GM12878 (cell line): ENCODE measurements around the gene PRRX2. TPM values are rescaled to one million over a fixed set of nuclear protein-coding genes. Genes with fewer than 3 reads are reported as not detected.
A peak's percentile ranks its signal among the peaks of the same experiment; 100 is the strongest.

Experiments
- ATAC-seq: fragments of 200-7000 bp; cut with Tn5 transposase; 3 replicates; pipeline ENCODE4 v1.9.1; 2020; ENCODE audit warnings: mild to moderate bottlenecking, moderate library complexity
- BruUV-seq: library from RNA; stranded (reverse); fragments of 400-500 nt; replicated peaks from 2 replicates; lab custom pipeline; 2021; lab: Mats Ljungman, UMichigan
- CTCF ChIA-PET: fragments of 300-600 bp; sonication (Branson Sonifier 250); formaldehyde crosslinking; extraction: SDS; loops from one replicate; lab custom pipeline; 2021; ENCODE audit warnings: inconsistent platforms; lab: Yijun Ruan, JAX
- POLR2A ChIA-PET: fragments of 350-600 bp; formaldehyde crosslinking; extraction: SDS; loops from one replicate; lab custom pipeline; 2021; ENCODE audit warnings: inconsistent platforms; lab: Charles Lee
- RAD21 ChIA-PET: fragments of 300-600 bp; sonication (Branson Sonifier 250); formaldehyde crosslinking; loops from one replicate; lab custom pipeline; 2023; ENCODE audit warnings: antibody characterized with exemption; ENCODE audit not compliant: unreplicated experiment; lab: Charles Lee
- SMC1A ChIA-PET: fragments of 300-600 bp; sonication (Branson Sonifier 250); formaldehyde crosslinking; loops from one replicate; lab custom pipeline; 2023; ENCODE audit not compliant: unreplicated experiment, uncharacterized antibody; lab: Charles Lee
- DNase-seq: peaks from one replicate; pipeline ENCODE4 v3.0.0-alpha.2; 2011; ENCODE audit warnings: low read depth, low spot score
- FAIRE-seq: peaks from 3 replicates; lab custom pipeline; 2011; peaks lifted over from hg19 to GRCh38; lab: Jason Lieb, UNC
- H2AFZ ChIP-seq: 2 replicates; pipeline ENCODE4 v1.6.0; 2011; ENCODE audit warnings: low read depth, low read length, control low read depth; ENCODE audit not compliant: control insufficient read depth
- H3K27ac ChIP-seq: 2 replicates; pipeline ENCODE4 v1.5.1; 2011; ENCODE audit warnings: control low read depth; ENCODE audit not compliant: control insufficient read depth, insufficient read depth
- H3K27me3 ChIP-seq, 2 experiments: replicated peaks in 1 of 2; 2 replicates each; pipeline versions ENCODE4 v1.6.0 to v1.6.1; 2011; ENCODE audit warnings: low read length in 1 of 2; ENCODE audit not compliant: control insufficient read depth in 2 of 2, insufficient read depth in 2 of 2
- H3K36me3 ChIP-seq, 2 experiments: 2 replicates each; pipeline ENCODE4 v1.5.1; 2011; ENCODE audit warnings: low read length in 1 of 2; ENCODE audit not compliant: control insufficient read depth in 2 of 2, insufficient read depth in 2 of 2
- H3K4me1 ChIP-seq: 2 replicates; pipeline ENCODE4 v1.6.1; 2011; ENCODE audit warnings: mild to moderate bottlenecking, low read length, moderate library complexity, mixed read lengths; ENCODE audit not compliant: control insufficient read depth, insufficient read depth
- H3K4me2 ChIP-seq: 2 replicates; pipeline ENCODE4 v1.6.0; 2011; ENCODE audit warnings: control low read depth; ENCODE audit not compliant: control insufficient read depth, insufficient read depth
- H3K4me3 ChIP-seq: fragments of 200-600 bp; sonication (generic); 2 replicates; pipeline ENCODE4 v1.5.1; 2016
- H3K79me2 ChIP-seq: 2 replicates; pipeline ENCODE4 v1.6.0; 2011; ENCODE audit warnings: low read length; ENCODE audit not compliant: control insufficient read depth, insufficient read depth
- H3K9ac ChIP-seq: 2 replicates; pipeline ENCODE4 v1.8.0; 2011; ENCODE audit warnings: low read length, control low read depth, mixed read lengths; ENCODE audit not compliant: control insufficient read depth, insufficient read depth
- H3K9me3 ChIP-seq: replicated peaks from 3 replicates; pipeline ENCODE4 v1.5.1; 2011; ENCODE audit warnings: mild to moderate bottlenecking, low read length; ENCODE audit not compliant: control insufficient read depth, insufficient read depth
- H4K20me1 ChIP-seq: 2 replicates; pipeline ENCODE4 v1.6.0; 2011; ENCODE audit not compliant: control insufficient read depth, insufficient read depth
- PML ChIP-seq: IDR thresholded peaks from 2 replicates; pipeline ENCODE4 v1.6.1; 2012; ENCODE audit warnings: low read length, inconsistent platforms
- SRF ChIP-seq, 2 experiments: IDR thresholded peaks; 2 replicates each; pipeline ENCODE4 v1.6.1; 2011; ENCODE audit warnings: low read depth in 2 of 2, low read length in 2 of 2, mild to moderate bottlenecking in 1 of 2, moderate library complexity in 1 of 2
- STAT1 ChIP-seq: fragments of 450-650 bp; conservative IDR thresholded peaks from 2 replicates; pipeline ENCODE4 v1.6.1; 2014; ENCODE audit warnings: antibody characterized with exemption, mild to moderate bottlenecking
- WGBS: methylation state at CpG from one replicate; pipeline ENCODE4 v1.1.6; 2016; ENCODE audit warnings: low lambda C conversion rate; ENCODE audit not compliant: insufficient replicate concordance, insufficient coverage; ENCODE audit errors: missing lambda C conversion rate; 5-methylcytosine and 5-hydroxymethylcytosine counted together
- in situ Hi-C: fragments of 300-500 bp; cut with MboI; formaldehyde crosslinking; loops from 9 replicates; pipeline ENCODE4 v1.14.3; 2018; ENCODE audit warnings: mixed read lengths
- intact Hi-C: fragments of 100-400 bp; cut with micrococcal nuclease; formaldehyde crosslinking; loops from one replicate; pipeline ENCODE4 v1.14.2; 2022; ENCODE audit not compliant: unreplicated experiment
- polyA plus RNA-seq, 11 experiments: library from polyadenylated mRNA; depleted of rRNA in 4 of 11; unstranded in 6 of 11; stranded (reverse) in 5 of 11; fragments of >200 nt; fragmentation: Nextera tagmentation in 4 of 11; fragmentation: Illumina TruSeq in 1 of 11; extraction: Ambion mirVana in 4 of 11; extraction: Trizol in 1 of 11; gene quantifications; 1 replicate in 1 of 11; 2 replicates in 10 of 11; pipeline versions ENCODE4 v1.2.1 to v1.2.3, GENCODE V29; 2011 to 2016; ENCODE audit warnings: inconsistent platforms in 2 of 11, missing spikeins in 2 of 11, low read depth in 1 of 11
- total RNA-seq, 4 experiments: library from RNA; depleted of rRNA in 3 of 4; stranded (reverse); fragments of >200 nt in 3 of 4; fragmentation: Illumina TruSeq in 1 of 4; extraction: Trizol in 1 of 4; gene quantifications; 2 replicates each; pipeline versions ENCODE4 v1.2.1 to v1.2.3, GENCODE V29; 2013 to 2021
- TF ChIP-seq, protein P1 (sequence below), 3 experiments: IDR thresholded peaks in 2 of 3; conservative IDR thresholded peaks in 1 of 3; 2 replicates each; pipeline ENCODE4 v1.5.1; 2011; ENCODE audit warnings: low read depth in 3 of 3, low read length in 3 of 3, mild to moderate bottlenecking in 3 of 3, control low read depth in 2 of 3, moderate library complexity in 2 of 3, inconsistent platforms in 1 of 3, mixed read lengths in 1 of 3; ENCODE audit not compliant: control insufficient read depth in 2 of 3, insufficient read depth in 1 of 3; ENCODE audit errors: extremely low read depth in 1 of 3
- TF ChIP-seq, protein P2 (sequence below): fragments of 450-650 bp; IDR thresholded peaks from 2 replicates; pipeline ENCODE4 v1.6.1; 2017; ENCODE audit warnings: mild to moderate bottlenecking, moderate library complexity

PRRX2 gene
- total and polyA plus RNA-seq, 10 of the 15 experiments (the other 5 are each of a cell fraction or from before 2014, with no cell fraction given): not detected

DNA sequence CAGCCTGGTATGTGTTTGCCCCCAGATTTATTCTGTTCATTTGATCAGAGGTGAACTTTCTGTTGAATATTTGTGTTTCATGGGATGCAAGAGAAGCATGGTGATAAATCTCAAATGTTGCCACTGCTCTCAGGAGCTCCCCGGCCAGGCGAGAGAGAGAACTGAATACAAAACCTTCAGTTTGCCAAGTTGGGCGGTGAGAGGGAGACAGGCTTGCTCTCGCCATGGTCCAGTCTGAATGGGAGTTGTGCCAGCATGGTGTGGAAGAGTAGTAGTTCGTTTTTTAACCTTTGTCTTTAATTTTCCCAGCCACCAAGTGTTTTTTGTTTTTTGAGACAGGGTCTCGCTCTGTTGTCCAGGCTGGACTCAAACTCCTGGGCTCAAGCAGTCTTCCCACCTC is 36.7 kb upstream of the PRRX2 start:
- Histone ChIP-seq H3K4me2 (peak overlapping the region; percentile 54; the same call in 1 of the 2 replicates), H3K36me3 (peaks cover 5 to 9% of the 10 kb centered on the region in 2 experiments; a peak in 3 of 4 replicates), H3K27ac (no peak overlapping the region), H3K27me3 (no peaks in the 10 kb centered on the region), H3K79me2 (peaks cover 55% of the 10 kb centered on the region), H3K9ac (no peak overlapping the region; the same call in 1 of the 2 replicates), H4K20me1 (no peaks in the 10 kb centered on the region; the same call in 1 of the 2 replicates), H2AFZ (no peak overlapping the region), H3K4me1 (peaks cover 18% of the 10 kb centered on the region), H3K4me3 (no peak overlapping the region), H3K9me3 (no peaks in the 10 kb centered on the region)
- TF ChIP-seq, protein P1, sequence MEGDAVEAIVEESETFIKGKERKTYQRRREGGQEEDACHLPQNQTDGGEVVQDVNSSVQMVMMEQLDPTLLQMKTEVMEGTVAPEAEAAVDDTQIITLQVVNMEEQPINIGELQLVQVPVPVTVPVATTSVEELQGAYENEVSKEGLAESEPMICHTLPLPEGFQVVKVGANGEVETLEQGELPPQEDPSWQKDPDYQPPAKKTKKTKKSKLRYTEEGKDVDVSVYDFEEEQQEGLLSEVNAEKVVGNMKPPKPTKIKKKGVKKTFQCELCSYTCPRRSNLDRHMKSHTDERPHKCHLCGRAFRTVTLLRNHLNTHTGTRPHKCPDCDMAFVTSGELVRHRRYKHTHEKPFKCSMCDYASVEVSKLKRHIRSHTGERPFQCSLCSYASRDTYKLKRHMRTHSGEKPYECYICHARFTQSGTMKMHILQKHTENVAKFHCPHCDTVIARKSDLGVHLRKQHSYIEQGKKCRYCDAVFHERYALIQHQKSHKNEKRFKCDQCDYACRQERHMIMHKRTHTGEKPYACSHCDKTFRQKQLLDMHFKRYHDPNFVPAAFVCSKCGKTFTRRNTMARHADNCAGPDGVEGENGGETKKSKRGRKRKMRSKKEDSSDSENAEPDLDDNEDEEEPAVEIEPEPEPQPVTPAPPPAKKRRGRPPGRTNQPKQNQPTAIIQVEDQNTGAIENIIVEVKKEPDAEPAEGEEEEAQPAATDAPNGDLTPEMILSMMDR (IDR thresholded peaks at IDR 0.05 in 2 of 3, conservative IDR thresholded peaks at IDR 0.05 in 1 of 3; ENCODE audit: control insufficient read depth in 2 of 3, extremely low read depth in 1 of 3, insufficient read depth in 1 of 3, low read depth in 3 of 3, low read length in 3 of 3): 0 out of 6 replicates have a peak, but pooled peaks of 1 of the 3 experiments have one; percentile 11
- TF ChIP-seq SRF (IDR thresholded peaks at IDR 0.05; ENCODE audit: low read depth in 2 of 2, low read length in 2 of 2) (no peak), PML (no peak), STAT1 (no peak)
- TF ChIP-seq, protein P2, sequence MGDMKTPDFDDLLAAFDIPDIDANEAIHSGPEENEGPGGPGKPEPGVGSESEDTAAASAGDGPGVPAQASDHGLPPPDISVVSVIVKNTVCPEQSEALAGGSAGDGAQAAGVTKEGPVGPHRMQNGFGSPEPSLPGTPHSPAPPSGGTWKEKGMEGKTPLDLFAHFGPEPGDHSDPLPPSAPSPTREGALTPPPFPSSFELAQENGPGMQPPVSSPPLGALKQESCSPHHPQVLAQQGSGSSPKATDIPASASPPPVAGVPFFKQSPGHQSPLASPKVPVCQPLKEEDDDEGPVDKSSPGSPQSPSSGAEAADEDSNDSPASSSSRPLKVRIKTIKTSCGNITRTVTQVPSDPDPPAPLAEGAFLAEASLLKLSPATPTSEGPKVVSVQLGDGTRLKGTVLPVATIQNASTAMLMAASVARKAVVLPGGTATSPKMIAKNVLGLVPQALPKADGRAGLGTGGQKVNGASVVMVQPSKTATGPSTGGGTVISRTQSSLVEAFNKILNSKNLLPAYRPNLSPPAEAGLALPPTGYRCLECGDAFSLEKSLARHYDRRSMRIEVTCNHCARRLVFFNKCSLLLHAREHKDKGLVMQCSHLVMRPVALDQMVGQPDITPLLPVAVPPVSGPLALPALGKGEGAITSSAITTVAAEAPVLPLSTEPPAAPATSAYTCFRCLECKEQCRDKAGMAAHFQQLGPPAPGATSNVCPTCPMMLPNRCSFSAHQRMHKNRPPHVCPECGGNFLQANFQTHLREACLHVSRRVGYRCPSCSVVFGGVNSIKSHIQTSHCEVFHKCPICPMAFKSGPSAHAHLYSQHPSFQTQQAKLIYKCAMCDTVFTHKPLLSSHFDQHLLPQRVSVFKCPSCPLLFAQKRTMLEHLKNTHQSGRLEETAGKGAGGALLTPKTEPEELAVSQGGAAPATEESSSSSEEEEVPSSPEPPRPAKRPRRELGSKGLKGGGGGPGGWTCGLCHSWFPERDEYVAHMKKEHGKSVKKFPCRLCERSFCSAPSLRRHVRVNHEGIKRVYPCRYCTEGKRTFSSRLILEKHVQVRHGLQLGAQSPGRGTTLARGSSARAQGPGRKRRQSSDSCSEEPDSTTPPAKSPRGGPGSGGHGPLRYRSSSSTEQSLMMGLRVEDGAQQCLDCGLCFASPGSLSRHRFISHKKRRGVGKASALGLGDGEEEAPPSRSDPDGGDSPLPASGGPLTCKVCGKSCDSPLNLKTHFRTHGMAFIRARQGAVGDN: no peak
- ChIA-PET POLR2A (interaction anchor here (1.5 kb wide), 1 partner anchor 10 kb away, joined by 3 read pairs; no protein-coding TSS in a partner anchor), CTCF (interaction anchor here (1.2 kb wide), 1 partner anchor 497 kb away, joined by 5 read pairs; no protein-coding TSS in a partner anchor), SMC1A (interaction anchor here (1.4 kb wide), 1 partner anchor 497 kb away, joined by 3 read pairs; no protein-coding TSS in a partner anchor), RAD21 (interaction anchor here (1.1 kb wide), 1 partner anchor 497 kb away, joined by 3 read pairs; no protein-coding TSS in a partner anchor)
- in situ Hi-C loops: no loop called here
- DNase-seq: no peak
- FAIRE-seq: no peak
- 79% methylated on average over 6 of the region's 6 CpGs for WGBS
- intact Hi-C loops: no loop called here
- no peak for ATAC-seq
- BruUV-seq: no TSS peak
